NCI-H2227 treated with DMSO at 0.1 percent for 48 hours (cell line): Measurements from ENCODE around the gene ITGB2.

ENCODE experiments used
- DNase-seq: peaks from one replicate; lab custom pipeline; 2025; lab: John Stamatoyannopoulos, UW

ITGB2 gene

DNA sequence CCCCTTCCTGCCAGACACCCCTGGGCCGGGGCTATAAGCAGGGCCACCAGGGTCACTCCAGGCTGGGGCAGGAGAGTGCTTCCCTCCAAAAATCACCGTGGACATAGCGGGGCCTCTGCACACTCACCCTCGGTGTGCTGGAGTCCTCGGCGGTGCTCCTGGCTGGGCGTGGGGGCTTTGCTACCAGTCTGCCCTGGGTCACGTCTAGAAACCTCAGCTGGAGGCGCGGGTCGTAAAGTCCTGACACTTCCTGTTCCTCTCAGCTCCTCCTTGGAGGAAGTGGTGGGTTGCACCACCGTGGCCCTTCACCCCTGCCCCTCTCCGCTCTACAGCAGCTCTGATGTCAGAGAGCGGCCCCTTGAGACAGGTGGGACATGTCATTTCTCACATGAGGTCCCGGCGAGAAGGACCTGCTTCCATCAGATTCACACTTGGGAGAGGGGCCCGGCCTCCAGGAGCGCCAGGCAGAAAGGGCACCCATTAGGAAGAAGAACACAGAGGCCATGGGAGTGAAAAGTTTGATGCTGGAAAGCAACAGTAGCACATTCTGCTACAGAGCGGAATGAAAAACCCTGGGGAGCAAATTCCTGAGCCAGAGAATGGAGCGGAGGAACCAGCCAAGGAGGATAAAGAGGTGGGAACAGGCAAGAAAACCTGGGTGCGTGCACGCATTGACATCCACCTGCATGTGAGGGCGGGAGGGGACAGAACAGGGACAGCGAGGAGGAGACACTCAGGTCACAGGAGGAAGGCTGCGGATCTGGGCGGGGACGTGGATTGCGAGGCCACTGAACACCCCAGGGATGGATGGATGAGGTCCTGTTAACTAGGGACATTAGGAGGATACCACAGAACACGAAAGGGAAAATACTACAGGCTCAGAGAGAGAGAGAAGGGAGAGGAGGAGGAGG, at the start of gene ITGB2:
ITGB2 (minus strand) TSS at position 206 of the 911 bp plus-strand sequence. CDS start 10,117 bp downstream, outside the sequence.
- no peak for DNase-seq

DNA sequence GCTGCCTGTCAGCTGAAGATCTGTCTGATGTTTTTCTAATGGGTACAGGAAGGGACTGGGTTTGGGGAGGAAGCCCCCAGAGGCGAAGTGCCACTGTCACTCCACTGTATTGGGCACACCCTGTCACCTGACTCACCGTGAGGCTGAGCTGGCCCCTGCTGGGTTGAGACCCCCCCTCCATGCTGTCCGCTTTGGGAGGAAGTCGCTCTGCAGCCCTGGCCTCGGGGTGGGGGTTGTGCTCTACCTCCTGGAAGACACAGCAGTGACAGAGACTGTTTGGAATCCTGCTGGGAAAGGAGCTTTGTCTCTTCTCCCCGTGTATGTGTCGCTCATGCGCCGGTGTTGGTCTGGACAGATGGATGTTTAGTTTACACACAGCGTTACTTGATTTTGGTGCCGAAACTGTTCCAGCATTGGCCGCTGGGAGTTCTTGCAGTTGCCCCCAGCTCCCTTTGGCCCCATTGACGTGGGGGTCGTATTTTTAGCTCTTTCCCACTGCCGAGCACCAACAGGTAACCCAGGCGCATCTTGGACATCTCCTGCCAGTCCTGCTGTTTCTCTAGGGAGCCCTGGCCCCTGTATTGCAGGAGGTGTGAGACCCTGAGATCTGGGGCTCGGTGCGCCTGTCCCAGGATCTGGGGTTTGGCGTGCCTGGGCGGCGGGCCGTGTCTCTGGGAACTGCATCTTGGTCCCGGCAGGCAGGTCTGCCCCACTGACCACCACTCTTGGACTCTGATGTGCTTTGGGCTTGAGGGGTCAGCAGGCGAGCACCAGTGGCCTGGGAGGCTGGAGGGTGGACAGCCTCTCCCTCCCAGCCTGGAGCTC, 49.4 kb upstream of the ITGB2 start:
- DNase-seq = no peak

DNA sequence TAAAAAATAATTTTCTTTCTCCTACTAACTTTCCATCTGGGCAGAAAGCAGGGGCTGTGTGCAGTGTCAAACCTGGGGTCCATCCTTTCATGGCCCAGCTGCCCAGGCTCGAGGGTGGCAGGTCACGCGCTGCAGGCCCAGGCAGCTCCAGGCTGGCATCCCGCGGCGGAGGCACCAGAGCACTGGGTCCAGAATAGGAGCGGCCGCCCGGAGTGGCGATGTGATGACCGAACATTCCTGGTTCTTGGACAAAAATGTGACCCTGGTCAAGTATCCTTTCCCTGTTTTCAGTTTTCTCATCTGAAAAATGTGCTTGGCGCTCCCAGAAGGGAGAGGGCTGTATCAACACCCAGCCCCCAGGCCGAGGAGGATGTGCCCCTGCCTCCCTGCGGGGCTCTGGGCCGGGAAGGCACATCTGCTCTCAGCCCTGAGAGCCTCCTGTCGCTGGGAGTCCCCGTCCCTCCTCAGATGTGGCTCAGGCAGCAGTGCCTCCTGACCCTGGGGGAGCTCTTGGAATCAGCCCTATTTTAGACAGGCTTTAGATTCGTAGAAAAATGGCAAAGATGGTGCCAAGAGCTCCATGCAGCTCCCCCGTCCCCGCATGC, 48.5 kb upstream of the ITGB2 start:
- no peak for DNase-seq

GRCh38 chr21:44967082-44968047, 46.7 kb upstream of the ITGB2 start:
- DNase-seq = no peak

- DNase-seq = peak; percentile 87
Measured at GRCh38 chr21:44966135-44967081, 45.7 kb upstream of the ITGB2 start.

DNA sequence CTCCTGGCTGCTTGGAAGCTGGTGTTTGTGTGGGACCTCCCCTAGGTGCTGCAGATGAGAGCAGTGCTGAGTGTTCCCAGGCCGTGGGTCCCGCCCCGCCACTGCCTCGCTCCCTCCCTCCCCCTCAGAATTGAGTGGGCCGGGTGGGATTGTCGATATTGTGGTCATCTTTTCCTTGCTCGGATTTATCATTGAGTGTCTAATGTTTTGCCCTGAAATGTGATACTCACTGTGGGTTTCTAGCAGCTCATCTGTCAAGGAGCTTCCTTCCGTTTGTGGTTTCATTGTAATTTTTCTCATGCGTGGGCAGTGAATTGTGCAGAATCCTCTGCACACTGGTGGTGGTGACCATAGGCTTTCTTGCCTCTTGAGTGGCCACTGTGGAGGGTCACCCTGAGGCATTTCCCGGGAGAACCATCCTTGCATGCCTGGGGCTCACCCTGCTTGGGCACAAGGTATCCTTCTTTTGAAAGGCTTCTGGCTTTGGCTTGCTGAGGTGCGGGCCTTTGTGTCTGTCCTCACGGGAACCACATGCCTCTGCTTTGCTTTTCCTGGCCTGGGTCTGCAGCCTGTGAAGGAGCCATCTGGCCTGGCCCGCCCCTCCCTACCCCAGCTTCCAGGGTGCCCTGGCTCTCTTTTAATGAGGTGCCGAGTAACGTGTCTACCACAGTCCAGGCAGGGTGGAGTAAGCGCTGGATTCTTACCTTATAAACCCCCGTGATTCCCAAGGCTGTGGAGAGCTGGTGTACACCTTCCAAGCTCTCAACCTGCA, 44.7 kb upstream of the ITGB2 start:
- no peak for DNase-seq

DNA sequence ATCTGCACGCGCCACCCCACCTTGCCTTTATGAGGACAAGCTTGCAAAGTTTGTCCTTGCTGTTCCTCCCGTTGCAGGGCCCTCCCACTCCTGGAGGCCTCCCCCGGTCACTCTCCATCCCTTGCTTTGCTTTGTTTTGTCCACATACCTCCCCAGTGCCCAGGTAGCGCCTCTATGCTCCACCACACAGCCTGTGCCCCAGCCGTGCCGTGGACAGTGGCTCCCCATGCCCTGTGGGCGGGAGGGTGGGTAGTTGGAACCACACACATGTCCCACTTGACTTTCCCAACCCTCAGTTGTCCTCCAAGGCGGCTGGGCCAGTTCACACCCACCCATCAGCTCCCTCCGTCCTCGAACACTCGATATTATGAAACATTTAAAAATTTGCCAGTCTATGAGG, 43.7 kb upstream of the ITGB2 start:
- no peak for DNase-seq

DNA sequence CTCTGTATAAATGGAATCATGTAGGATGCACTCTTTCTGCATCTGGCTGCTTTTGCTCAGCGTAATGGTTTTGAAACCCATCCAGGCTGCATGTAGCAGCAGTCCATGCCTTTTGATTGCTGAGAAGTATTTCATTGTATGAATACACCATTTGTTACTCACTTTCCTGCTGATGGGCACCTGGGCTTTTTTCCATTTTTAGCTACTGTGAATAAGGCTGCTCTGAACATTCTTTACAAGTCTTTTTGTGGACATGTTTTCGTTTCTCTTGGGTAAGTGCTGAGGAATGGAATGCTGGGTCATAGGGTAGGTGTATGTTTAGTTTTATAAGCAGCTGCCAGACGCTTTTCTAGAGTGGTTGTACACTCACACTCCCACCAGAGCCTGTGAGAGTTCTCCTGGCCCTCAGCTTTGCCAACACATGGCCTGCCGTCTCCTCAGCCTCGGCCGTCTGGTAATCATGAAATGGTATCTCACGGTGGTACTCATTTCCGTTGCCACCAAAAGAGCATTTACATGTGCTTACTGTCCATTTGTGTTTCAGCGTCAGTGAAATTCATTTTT, 41.8 kb upstream of the ITGB2 start:
- DNase-seq = no peak

- DNase-seq = no peak
Measured at GRCh38 chr21:44960141-44961092, 39.7 kb upstream of the ITGB2 start.

- no peak for DNase-seq
Measured at GRCh38 chr21:44959376-44960091, 38.8 kb upstream of the ITGB2 start.

DNA sequence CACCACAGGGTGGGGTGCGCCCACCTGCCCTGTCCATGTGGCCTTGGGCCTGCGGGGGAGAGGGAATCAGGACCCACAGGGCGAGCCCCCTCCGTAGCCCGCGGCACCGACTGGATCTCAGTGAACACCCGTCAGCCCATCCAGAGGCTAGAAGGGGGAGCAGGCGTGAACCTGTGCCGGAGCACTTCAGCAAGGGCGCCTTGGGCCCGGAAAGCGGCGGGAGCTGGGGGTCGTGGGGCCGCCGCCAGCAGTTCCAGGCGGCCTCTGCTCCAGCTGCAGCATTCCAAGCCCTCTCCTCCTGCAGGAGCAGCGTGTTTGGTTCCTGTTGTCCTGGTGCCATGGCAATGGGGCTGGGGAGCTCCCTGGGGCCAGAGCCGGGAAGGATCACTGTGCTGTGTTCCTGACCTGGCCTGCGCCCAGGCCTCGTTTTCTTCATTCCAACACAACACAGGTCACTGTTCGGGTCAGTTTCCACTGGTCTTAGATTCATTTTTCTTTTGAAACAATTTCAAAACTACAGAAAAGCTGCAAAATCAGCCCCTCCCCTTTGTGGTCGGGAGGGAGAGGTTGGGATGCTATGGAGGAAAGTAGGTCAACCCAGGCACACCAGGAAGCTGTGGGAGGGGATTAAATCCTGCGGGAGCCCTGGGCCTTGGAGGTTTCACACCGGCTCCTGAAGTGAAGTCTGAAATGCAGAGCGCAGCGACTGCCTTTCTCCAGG, 37.9 kb upstream of the ITGB2 start:
- no peak for DNase-seq

- DNase-seq = no peak
Measured at GRCh38 chr21:44957901-44958451, 37.3 kb upstream of the ITGB2 start.

DNA sequence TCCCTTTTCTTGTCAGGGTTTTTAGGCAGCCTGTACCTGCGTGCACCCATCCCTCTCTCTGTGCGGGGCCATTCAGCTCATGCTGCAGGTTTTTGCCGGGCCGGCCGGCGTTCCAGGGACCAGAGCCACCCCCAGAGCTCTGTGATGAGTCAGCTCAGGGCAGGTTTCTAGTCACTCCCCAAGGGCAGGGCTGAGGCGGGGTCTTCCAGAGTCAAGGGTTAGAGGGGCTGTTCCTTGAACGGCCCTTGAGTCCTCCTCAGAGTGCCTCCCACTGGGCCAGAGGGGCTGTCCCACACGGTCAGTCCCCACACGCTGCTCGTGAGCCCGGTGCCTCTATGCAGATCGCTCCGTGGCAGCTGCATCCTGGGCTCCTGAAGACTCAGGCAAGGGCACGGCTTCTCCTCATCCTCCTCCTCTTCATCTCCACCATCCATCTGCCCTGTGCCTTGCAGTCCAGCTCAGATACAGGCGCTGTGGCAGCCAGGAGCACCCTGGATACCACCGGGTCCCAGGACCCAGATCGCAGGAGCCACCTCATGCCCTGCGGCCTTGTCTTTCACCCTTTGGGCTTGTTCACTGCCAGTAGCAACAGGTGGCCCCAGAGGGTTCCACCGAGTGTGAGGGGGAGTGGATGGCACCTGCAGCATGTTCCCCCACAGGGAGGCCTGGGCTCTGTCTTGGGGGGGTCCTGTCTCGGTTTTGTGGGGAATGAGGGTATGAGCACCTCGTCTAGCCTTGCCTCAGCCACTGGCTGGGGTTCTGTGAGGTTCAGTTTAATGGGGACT, 36.5 kb upstream of the ITGB2 start:
- DNase-seq = no peak

- DNase-seq = no peak
Measured at GRCh38 chr21:44956356-44957046, 35.8 kb upstream of the ITGB2 start.

GRCh38 chr21:44955798-44956175, 35.1 kb upstream of the ITGB2 start:
- no peak for DNase-seq
